WTC11 (cell line): Measurements from ENCODE around the gene NAPB.

Experiments
- FOXK1 ChIP-seq: sonication (generic); formaldehyde crosslinking; IDR thresholded peaks from 2 replicates; pipeline ENCODE4 v1.8.0; 2022; ENCODE audit warnings: mild to moderate bottlenecking, moderate library complexity, missing genetic modification reagents
- FOXP1 ChIP-seq: sonication (generic); formaldehyde crosslinking; IDR thresholded peaks from 2 replicates; pipeline ENCODE4 v1.8.0; 2022; ENCODE audit warnings: missing genetic modification reagents, mild to moderate bottlenecking, moderate library complexity, borderline replicate concordance
- NFE2L1 ChIP-seq: sonication (generic); formaldehyde crosslinking; IDR thresholded peaks from 2 replicates; pipeline ENCODE4 v1.8.1; 2023; ENCODE audit warnings: missing genetic modification reagents
- TEAD1 ChIP-seq: sonication (generic); formaldehyde crosslinking; IDR thresholded peaks from 2 replicates; pipeline ENCODE4 v1.8.0; 2022; ENCODE audit warnings: mild to moderate bottlenecking, missing genetic modification reagents
- TF ChIP-seq, protein P1 (sequence below): fragments of 200-600 bp; IDR thresholded peaks from 2 replicates; pipeline ENCODE4 v1.8.0; 2022; ENCODE audit warnings: antibody characterized with exemption
- TF ChIP-seq, protein P2 (sequence below): sonication (generic); formaldehyde crosslinking; conservative IDR thresholded peaks from 2 replicates; pipeline ENCODE4 v1.8.1; 2022; ENCODE audit warnings: mild to moderate bottlenecking, missing genetic modification reagents
- TF ChIP-seq, protein P3 (sequence below): sonication (generic); formaldehyde crosslinking; IDR thresholded peaks from 2 replicates; pipeline ENCODE4 v1.8.0; 2022; ENCODE audit warnings: missing genetic modification reagents

DNA sequence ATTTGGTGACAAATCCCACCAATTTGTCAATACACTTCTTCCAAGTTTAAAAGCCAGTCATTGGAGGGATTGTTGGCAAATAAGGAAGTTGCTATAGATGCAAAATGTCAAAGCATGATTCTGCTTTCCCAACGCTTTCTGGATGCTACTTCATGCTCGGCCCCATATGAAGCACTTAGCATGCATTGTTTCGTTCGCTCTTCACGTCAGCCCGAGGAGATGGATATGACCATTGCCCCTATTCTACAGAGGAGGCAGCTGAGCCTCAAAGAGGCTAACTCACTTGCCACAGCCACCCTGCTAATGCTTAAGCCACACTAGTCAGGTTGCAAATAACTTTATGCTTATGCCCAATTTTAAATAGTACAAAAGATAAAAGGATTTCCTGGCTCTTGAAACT lies 73.5 kb downstream of the NAPB start:
- TF ChIP-seq, protein P1, sequence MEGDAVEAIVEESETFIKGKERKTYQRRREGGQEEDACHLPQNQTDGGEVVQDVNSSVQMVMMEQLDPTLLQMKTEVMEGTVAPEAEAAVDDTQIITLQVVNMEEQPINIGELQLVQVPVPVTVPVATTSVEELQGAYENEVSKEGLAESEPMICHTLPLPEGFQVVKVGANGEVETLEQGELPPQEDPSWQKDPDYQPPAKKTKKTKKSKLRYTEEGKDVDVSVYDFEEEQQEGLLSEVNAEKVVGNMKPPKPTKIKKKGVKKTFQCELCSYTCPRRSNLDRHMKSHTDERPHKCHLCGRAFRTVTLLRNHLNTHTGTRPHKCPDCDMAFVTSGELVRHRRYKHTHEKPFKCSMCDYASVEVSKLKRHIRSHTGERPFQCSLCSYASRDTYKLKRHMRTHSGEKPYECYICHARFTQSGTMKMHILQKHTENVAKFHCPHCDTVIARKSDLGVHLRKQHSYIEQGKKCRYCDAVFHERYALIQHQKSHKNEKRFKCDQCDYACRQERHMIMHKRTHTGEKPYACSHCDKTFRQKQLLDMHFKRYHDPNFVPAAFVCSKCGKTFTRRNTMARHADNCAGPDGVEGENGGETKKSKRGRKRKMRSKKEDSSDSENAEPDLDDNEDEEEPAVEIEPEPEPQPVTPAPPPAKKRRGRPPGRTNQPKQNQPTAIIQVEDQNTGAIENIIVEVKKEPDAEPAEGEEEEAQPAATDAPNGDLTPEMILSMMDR: no peak
- no peak for TF ChIP-seq TEAD1 (CRISPR knock-in tag)
- TF ChIP-seq FOXK1 (CRISPR knock-in tag): no peak
- TF ChIP-seq, protein P2, sequence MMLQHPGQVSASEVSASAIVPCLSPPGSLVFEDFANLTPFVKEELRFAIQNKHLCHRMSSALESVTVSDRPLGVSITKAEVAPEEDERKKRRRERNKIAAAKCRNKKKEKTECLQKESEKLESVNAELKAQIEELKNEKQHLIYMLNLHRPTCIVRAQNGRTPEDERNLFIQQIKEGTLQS (CRISPR knock-in tag): no peak
- TF ChIP-seq, protein P3, sequence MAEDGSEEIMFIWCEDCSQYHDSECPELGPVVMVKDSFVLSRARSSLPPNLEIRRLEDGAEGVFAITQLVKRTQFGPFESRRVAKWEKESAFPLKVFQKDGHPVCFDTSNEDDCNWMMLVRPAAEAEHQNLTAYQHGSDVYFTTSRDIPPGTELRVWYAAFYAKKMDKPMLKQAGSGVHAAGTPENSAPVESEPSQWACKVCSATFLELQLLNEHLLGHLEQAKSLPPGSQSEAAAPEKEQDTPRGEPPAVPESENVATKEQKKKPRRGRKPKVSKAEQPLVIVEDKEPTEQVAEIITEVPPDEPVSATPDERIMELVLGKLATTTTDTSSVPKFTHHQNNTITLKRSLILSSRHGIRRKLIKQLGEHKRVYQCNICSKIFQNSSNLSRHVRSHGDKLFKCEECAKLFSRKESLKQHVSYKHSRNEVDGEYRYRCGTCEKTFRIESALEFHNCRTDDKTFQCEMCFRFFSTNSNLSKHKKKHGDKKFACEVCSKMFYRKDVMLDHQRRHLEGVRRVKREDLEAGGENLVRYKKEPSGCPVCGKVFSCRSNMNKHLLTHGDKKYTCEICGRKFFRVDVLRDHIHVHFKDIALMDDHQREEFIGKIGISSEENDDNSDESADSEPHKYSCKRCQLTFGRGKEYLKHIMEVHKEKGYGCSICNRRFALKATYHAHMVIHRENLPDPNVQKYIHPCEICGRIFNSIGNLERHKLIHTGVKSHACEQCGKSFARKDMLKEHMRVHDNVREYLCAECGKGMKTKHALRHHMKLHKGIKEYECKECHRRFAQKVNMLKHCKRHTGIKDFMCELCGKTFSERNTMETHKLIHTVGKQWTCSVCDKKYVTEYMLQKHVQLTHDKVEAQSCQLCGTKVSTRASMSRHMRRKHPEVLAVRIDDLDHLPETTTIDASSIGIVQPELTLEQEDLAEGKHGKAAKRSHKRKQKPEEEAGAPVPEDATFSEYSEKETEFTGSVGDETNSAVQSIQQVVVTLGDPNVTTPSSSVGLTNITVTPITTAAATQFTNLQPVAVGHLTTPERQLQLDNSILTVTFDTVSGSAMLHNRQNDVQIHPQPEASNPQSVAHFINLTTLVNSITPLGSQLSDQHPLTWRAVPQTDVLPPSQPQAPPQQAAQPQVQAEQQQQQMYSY: no peak
- no peak for TF ChIP-seq NFE2L1
- no peak for TF ChIP-seq FOXP1 (CRISPR knock-in tag)
